NOMO-1 treated with DMSO at 0.1 percent for 48 hours (cell line): ENCODE measurements around the gene PROB1.
A peak's percentile ranks its signal among the peaks of the same experiment; 100 is the strongest.
"Not testable (repeated sequence)": the region's sequence is repeated elsewhere in the genome, so short reads cannot be mapped to it uniquely, and the experiment has no call there.

Source experiments
- DNase-seq: peaks from one replicate; lab custom pipeline; 2025; ENCODE audit not compliant: unreplicated experiment; lab: John Stamatoyannopoulos, UW

The PROB1 gene

DNA sequence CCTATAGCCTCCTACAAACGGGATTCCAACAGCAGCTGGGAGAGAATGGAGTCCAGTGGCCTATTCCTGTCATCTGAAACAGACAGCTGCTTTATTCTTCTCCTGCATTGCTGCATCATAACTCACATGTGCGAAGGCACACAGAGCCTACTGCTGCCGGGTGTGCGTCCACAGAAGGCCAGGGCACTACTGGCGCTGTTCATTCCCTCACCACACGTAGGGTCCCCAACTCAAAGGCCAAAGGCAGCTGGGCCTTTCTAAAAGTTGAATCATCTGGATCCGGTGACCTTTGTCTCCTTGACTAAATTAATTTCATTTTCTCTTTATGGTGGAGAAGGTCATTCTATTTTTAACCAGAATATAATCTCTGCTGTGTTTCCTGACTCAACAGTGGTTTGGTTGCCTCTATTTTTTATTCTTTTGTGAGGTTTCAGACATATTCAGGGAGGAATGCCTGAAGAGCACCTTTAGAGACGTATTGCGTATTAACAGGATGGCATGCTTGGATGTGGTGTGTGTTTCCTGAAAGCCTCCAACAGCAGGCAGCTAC is 19.8 kb upstream of the PROB1 start:
- DNase-seq = no peak

DNA sequence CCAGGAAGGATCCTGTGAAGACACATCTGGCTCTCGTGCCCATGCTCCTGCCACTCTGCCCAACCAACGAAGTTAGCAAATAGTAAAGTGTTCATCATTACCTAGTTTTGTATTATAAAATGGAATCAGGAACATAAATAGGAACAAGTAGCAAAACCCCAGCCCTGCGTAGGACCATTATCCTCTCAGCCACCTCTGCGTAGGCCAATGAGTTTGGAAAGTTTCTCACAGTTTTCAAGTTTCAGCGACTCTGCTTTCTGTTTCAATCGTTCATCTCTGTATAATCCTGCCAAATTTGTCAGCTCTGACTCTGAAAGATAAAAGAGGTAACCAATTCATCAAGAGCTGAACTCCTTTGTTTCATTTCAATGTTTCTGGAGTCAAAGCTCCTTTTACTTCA is 19.1 kb upstream of the PROB1 start:
- DNase-seq = no peak

DNA sequence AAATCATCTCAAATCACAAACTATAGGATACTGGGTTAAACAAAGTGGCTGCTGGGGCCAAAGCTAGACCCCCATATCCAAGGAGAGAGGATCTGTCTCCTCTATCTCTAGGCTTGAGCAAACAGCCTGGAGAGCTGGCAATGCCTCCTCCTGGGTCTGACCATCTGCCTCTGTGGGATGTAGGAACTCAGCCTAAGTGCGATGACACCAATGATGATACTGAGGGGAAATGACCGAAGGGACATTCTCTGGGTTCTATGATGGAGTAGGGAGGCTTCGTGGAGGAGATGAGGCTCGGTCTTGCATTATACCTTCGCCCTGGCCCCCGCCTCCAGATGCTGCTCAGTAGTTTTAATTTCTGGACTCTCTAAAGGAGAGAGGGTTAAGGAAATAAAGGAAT is 18.2 kb upstream of the PROB1 start:
- DNase-seq = no peak

DNA sequence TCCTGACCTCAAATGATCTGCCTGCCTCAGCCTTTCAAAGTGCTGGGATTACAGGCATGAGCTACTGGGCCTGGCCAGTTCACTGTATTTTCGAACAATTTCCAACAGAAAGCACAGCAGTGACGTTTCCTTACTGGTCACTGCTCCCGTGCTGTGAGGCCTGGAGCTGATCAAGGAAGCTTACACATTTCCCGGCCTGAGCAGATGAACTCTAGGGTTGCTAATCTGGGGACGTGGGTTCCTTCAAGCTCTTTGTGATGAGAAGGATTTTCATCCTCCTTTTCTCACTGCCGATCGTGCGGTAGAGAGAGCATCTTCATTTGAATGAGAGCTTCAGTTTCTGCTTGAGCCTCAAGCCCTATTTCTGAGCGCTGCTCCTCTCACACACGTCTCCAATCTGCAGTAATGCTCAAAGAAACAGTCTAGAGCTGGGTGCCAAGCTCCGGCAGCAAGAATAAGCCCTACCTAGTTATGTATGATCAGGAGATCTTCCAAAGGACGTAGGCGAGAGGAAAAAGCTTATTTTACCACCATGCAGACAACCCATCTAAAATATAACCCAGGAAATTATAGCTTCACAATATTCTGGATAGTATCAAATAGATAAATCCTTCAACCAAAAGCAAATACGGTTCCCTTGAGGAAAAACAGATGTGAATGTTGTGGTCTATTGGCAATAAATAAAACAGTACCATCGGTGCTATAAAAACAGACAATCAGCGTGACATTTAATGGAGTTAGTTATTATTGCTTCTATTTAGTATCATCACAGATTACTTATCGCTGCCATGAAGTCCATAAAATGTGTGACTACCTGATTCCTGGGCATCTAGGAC is 16.3 kb upstream of the PROB1 start:
- DNase-seq = no peak

DNA sequence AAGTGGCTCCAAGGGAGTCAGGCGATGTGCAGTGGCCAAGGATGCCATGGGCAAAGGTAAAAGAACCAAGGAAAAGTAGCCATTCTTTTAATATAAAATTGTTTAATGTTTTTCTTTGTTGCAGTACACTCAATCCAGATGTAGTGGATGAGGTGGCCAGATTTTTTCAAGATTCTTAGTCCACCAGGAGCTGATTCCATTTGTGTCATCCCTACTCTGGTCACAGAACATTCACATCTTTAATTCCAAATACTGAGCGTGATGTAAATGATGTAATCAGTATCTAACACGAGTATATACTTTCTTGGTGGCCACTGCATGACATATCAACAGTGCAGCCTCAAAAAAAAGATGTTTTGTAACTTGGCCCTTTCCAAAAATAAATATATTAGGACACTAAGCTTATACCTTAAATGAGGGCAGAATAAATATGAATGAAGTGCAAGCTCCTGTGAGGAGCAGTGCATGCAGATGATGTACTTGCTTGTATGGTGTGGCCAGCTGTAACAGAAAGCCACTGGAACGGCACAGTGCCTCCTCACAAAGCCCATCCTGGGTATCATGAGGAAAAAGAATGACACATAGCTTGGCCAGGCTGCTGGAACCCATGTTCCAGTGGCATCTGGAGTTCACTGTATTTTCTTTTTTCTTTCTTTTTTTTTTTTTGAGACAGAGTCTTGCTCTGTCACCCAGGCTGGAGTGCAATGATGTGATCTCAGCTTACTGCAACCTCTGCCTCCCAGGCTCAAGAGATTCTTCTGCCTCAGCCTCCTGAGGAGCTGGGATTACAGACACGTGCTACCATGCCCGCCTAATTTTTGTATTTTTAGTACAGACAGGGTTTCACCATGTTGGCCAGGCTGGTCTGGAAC is 15.5 kb upstream of the PROB1 start:
- DNase-seq = no peak

DNA sequence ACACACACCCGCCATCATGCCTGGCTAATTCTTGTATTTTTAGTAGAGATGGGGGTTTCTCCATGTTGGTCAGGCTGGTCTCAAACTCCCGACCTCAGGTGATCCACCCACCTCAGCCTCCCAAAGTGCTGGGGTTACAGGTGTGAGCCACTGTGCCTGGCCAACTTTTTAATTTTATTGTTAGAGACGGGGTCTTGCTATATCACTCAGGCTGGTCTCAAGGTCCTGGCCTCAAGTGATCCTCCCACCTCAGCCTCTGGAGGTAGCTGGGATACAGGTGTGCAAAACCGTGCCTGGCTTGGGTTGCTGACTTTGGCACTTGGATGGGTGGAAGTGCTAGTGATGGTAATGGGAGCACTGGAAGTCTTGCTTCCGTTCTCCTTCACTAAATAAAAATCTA is 14.2 kb upstream of the PROB1 start:
- DNase-seq = not testable (repeated sequence)

DNA sequence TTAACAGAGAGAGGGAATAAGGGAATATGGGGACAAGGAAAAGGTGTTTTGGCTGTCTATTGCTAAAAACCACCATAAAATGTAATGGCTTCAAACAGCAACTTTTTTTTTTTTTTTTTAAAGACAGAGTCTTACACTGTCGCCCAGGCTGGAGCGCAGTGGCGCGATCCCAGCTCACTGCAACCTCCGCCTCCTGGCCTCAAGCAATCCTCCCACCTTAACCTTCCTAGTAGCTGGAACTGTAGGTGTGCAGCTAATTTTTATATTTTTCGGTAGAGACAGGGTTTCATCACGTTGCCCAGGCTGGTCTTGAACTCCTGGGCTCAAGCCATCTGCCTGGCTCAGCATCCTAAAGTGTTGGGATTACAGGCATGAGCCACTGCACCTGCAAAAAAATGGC is 13.3 kb upstream of the PROB1 start:
- no peak for DNase-seq

DNA sequence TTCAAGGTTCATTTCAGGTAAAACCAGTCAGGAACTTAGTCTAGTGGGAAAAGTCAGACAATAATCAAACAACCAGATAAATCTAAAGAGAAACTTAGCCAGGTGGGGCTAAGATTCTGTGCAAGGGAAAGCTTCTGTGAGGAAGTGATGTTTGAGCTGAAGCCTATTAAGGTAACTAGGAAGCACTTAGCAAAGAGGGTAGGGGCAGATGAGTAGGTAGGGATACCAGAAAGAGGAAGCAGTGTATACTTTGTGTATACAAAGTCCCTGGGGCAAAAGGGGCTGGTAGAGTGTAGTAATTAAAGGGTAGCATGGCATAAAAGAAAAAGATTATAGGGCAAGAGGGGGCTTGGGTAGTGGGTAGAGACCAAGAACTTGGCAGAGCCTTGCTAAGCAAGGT is 12.6 kb upstream of the PROB1 start:
- peak; percentile 82 for DNase-seq

DNA sequence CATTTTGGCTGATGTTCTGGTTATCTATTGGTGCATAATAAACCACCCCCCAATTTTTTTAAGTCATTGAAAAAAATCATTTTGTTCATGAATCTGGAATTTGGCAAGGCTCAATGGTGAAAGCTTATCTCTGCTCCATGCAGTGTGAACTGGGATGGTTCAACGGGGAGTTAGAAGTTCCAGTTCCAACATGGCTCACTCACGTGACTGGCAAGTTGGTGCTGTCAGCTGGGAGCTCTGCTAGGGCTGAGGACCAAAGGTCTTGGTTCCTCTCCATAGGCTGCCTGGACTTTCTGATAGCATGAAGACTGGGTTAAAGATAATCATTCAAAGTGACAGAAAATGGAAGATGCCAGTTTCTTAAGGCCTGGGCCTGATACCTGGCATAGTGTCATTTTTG is 12.1 kb upstream of the PROB1 start:
- no peak for DNase-seq

DNA sequence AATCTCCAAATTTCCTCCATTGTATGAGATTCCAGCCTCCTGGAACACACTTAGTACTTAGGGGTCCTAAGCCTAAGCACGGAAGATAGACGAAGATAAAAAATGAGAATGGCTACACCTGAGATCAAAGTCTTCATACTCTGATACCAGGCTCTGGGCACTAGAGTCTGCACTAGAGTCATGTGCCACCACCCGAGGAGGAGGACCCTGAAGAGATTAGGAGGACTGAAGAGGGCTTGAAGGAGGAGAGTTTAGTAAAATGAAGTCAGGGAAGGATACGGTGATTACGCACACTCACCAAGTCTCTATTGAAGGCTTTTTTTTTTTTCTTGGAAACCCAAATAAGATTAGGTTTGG is 9.6 kb upstream of the PROB1 start:
- no peak for DNase-seq

DNA sequence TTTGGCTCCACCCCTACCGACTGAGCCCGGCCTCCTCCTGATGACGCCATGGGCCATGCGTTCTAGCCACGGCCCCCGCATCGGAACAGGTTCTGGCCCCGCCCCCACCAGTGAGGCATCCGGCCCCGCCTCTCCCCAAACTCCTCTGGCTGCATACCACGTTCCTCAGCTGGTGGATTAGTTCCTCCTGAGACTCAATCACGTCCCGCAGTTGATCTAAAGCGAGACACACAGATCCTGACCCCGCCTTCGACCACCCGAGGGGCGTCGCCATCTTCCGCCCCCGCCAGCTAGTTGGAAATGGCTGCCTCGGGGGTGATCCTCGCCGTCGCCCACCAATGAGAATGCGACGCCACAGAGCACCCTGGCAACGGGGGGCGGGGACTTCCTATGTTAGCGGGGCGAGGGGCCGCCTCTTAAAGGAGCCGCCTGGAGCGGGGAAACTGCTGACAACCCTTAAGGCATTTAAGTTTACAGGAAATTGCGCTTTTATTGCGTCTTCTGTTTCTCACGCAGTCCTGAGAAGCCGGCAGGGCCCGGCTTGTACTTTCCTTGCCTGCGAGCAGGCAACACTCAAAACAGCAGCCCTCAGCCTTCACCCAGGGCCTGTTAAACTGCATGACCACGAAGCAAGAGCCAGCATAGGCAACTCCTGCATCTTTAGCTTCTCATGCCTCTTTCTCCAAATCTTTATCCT is 9.0 kb upstream of the PROB1 start, which contains the start of gene SPATA24:
SPATA24 (minus strand) TSS at position 303 of the 697 bp plus-strand sequence; CDS start at position 274, 29 bp downstream.
- DNase-seq = peak; percentile 98

DNA sequence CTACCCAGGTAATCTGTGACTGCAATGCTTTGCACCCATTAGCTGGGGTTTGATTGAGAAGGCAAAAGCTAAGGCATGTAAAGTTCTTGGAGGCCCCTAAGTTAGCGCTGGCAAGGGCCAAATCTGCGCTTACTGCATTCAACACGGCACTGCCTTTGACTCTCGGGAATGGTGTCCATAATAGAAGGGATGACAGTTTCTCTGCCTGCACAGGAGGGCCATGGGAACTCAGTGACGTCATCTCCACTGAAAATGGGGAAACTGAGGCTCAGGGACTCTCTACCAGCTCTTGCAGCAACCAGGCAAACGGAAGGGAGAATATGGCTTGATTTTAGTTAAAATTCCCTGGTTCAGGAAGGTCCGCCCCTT is 8.5 kb upstream of the PROB1 start:
- DNase-seq = no peak

DNA sequence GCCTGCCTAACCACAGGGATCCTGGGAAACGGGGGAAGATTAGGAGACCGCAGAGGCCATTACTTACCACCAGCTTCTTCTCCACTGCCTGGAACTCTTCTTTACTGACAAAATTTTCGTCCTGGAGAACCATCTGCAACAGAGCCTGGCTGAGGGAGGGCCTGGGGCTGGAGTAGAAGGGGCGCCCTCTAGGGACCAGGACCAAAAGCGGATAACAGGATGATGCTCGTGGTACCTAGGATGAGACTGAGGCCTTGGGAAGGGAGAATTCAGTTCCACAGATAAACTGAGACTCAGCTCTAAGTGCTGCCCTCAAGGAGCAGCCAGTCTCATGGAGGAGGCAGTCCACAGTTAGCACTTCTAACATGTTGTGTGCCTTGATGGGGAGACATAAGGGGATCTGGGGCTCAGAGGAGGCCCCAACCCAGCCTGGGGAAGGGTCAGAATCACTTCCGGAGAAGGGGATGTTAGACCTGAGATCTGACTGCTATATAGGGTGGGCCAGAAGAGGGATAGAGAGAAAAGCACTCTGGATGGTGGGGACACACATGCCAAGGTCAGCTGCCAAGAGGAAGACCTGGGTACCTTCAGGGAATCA is 7.8 kb upstream of the PROB1 start:
- no peak for DNase-seq

DNA sequence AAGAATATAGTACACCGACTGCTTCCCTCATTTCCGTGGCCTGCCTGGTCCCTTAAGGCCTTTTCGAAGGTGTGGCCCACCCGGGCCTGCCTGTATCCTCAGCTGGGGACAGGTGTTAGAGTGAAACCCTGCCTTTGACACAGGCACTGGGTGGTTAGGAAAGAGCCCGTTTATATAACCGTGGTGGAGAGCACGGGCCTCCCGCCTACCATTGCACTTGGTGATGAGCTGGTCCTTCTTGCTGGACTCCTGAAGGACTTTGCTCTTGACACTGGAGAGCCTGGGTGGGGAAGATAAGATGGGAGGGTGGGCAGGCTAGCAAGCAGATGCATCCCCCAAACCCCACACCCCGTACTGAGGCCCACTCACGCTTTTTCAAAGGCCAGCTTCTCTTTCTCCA is 6.6 kb upstream of the PROB1 start:
- DNase-seq = no peak

DNA sequence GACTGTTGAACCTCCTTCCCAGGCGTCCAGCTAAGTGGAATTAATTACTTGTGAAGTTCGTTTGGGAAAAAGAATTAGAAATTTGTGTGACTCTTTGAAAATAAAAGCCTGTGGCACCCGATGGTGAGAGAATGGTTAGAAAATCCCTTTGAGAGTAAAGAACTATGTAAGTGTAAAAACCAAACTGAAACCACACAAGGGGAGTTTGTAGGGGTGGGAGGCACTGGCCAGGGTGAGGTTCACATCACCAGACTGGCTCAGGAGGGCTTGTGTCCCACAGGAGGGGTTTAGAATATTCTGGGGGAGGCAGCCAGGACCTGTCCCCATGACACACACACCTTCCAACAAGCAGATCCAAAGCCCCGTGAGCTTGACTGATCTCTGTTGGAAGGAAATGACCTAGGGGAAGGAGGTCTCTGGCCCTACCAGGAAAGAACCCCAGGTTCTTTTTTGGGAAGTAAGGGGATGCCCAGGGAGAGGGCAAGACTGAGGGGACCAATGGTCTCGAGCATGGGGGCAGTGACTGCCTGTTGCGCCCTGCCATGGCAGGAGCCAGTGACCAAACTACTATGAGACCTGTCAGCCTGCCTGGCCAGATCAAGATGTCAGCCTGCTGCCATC is 4.7 kb upstream of the PROB1 start:
- no peak for DNase-seq

DNA sequence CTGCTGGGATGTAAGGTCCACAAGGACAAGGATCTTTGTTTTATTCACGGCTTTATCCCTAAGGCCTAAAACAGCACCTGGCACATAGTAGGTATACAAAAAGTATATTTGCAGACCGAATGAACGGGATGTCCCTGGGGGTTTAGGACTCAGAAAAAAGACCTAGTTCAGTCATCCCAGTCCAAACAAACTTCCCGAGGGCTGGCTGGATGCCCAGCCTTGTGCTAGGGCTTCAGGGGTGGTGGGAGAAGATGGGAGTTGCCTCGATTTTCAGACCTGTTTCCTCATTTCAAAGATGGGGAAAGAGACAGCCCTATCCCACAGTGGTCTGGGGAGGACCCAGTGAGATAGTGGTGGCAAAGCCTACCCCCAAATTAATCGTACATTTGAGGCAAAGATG is 3.0 kb upstream of the PROB1 start:
- no peak for DNase-seq

DNA sequence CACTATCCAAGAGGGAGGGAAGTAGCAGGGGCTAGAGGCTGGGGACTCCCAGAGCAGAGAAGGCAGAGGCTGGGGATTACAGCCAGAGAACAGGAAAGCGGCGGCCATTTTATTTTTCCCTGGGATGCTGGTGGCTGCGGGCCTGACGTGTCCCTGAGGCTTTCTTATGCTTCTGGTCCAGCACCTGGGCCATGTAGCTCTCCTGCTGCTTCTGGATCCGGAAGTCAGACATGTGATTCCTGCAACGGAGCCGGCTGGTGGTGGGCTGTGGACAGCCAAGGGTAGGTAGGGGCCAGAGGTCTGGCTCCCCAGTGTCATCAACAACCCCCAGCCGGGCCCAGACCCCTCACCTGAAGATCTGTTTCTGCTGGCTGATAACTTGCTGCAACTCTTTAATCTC is 1.8 kb upstream of the PROB1 start:
- no peak for DNase-seq

DNA sequence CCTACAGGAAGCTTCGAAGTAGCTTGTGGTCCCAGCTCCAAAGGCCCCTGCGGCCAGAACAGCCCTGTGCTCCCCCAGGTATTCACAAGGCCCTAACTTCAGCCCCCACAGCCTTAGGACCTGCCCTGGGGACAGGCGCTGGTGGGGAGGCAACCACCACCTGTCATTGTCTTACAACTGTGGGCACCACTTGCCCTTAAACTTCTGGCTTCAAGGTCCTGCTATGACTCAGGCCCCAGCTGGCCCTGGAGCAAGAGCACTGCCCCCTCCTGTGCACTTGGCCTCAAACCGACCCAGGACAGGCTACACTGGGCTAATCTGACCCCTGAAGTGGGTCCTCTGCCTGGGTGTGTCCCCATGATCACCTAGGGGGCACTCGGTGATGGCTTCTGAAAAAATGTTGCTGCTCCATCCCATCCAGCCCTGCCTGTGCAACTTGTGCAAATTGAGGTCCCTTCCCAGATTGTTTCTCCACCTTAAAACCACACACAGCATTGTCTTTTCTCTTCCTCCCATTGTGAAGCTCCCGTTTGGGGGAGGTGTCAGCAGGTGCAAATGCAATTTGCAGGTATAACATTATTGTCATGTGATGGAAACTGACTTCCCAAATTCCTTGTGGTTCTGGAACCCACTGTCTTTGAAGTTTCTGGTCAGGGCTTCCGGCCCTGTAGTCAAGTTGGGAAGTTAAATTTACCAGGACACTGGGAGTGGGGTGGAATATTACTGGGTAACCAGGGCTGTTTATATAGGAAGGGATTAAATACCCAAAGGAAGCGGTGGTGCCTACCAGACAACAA is 1.1 kb upstream of the PROB1 start:
- no peak for DNase-seq

DNA sequence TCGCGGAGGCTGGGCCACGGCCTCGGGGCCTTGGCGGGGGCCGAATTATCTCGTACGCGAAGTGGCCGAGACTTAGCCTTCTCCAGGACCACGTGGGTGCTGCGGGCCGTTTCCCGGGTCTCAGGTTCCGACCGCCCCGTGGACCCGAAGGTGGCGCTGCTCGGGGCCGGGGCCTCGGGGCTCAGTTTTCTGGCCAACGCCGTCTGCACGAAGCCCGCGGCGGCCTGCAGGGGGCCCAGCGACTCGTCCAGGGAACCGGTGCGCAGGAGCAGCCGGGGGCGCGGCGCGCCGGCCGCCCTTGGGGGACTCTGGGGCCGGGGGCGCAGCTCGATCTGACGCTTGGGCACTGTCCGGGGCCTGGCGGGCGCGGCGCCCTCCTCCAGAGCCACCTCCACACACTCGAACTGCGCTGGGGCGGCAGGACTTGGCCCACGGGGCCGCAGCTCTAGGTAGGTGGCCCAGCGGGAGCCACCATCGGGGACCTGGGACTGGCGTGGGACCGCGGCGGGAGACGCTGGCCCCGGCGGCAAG is 716 bp downstream of the PROB1 start:
- peak; percentile 18 for DNase-seq
